Measurements from ENCODE around the gene CIART.
"Not testable (repeated sequence)": the region's sequence is repeated elsewhere in the genome, so short reads cannot be mapped to it uniquely, and the experiment has no call there.

The CIART gene

GRCh38 chr1:150311762-150312161, 29.4 kb downstream of the CIART start:
- DNase-seq = peak; percentile 98

- not testable (repeated sequence) for DNase-seq
Measured at GRCh38 chr1:150314691-150315090, 32.3 kb downstream of the CIART start.

- DNase-seq = no peak
Measured at GRCh38 chr1:150320667-150320978, 38.3 kb downstream of the CIART start.

- no peak for DNase-seq
Measured at GRCh38 chr1:150321826-150322166, 39.4 kb downstream of the CIART start.

GRCh38 chr1:150322310-150322709, 40.0 kb downstream of the CIART start:
- no peak for DNase-seq

GRCh38 chr1:150332651-150333290, 50.4 kb downstream of the CIART start:
- DNase-seq = no peak

All from NCI-H82 (cell line).